AG10803 (cell line): ENCODE data around the gene GSG1.

Experiments
- DNase-seq: peaks from one replicate; pipeline ENCODE4 v3.0.0; 2010; ENCODE audit warnings: low read depth
- H3K4me3 ChIP-seq: 2 replicates; pipeline ENCODE4 v1.5.1; 2011; ENCODE audit warnings: mild to moderate bottlenecking, low read length, control low read depth
- TF ChIP-seq, protein P1 (sequence below): conservative IDR thresholded peaks from 2 replicates; pipeline ENCODE4 v1.5.1; 2011; ENCODE audit warnings: mild to moderate bottlenecking, low read length, control low read depth, inconsistent platforms

Gene GSG1

DNA sequence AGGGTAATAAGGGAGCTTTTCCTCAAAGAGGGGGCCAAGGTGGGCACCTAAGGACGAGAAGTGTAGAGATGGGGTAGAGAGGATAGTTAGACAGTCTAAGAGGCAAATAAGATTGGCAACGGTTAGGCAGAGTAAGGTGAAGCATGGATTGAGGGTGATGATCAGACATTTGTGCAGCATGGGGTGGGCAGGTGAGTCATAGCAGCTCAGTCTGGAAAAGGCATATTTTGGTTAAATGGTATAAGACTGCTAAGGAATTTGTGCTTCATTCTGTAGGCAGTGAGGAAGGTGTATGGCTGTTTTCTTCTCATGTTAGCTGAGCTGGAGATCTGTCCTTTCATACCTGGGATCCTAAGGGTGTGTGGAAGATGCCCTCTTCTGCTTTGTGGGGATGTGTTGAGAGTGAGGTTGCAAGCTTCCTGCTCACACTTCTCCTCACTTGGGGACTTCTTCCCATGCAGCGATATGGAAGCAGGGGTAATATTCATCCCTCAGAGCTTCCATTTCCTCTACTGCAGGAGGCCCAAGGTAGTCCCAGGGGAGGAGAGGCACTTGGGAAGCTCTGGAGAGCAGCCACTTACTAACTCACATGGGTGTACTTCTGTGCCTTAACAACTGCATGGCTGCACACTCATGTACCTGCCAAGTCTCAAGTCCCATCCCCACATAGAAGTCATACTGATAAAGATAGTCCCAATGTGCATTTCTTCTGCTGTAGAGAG is 28.9 kb downstream of the GSG1 start:
- peak; percentile 24 for DNase-seq
- no peak overlapping the region for H3K4me3 ChIP-seq
- TF ChIP-seq, protein P1, sequence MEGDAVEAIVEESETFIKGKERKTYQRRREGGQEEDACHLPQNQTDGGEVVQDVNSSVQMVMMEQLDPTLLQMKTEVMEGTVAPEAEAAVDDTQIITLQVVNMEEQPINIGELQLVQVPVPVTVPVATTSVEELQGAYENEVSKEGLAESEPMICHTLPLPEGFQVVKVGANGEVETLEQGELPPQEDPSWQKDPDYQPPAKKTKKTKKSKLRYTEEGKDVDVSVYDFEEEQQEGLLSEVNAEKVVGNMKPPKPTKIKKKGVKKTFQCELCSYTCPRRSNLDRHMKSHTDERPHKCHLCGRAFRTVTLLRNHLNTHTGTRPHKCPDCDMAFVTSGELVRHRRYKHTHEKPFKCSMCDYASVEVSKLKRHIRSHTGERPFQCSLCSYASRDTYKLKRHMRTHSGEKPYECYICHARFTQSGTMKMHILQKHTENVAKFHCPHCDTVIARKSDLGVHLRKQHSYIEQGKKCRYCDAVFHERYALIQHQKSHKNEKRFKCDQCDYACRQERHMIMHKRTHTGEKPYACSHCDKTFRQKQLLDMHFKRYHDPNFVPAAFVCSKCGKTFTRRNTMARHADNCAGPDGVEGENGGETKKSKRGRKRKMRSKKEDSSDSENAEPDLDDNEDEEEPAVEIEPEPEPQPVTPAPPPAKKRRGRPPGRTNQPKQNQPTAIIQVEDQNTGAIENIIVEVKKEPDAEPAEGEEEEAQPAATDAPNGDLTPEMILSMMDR, result no peak

DNA sequence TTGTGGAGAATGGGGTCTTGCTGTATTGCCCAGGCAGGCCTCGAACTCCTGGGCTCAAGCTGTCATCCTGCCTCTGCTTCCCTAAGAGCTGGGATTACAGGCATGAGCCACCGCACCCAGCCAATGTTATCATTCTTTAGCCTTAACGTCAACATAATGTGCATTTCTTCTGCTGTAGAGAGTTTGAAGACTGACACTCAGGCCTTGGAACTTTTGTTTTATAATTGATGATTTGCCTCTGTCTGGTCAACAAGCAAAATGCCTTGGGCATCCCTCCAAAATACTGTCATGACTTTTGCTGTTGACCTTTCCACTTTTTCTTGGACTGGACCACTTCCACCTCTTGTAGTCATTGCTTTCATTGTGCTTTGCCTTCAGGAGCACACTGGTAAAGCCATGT is 30.3 kb downstream of the GSG1 start:
- DNase-seq, result peak; percentile 32
- H3K4me3 ChIP-seq, result no peak overlapping the region
- TF ChIP-seq, protein P1, result no peak

DNA sequence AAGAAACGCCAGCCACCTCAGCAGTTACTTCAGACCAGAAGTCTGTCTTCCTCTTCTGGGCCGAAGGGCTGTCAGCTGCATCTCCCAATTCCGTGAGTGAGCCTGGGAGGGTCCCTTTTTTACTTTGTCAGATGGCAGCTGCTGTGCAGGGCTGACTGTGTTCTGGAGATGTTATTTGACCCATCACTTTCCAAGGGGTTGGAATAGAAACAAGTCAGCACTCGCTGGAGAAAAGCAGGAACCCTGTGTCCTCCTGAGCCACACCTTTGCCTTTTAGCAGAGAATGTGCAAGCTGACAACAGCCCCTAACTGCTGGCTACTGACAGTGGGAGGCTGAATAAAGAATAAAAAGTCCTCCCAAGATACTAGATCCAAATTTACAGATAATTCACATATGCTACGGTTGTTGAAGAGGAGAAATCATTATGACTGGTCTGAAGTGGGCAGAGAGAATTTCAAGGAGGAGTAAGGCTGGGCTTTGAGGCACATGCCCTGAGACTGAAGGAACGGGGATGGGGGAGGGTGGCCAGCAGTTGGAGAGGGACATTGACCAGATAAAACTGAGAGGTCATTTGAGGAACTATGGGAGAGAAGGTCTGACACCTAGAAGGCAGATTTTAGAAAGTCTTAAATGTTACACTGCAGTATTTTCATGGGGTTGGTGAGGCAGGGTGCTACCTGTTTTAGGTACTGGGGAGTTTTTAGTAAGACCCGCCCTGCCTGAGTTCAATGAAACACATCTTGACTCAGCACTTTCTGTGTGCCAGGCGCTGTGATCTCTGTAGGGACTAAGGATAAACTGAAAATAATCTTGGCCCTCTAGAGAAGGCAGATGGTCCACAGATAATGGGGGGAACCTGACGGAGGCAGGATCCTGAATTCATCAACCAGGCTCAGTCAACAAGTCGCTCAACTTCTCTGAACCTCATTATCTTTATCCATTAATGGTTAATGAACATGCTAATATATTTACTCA is 31.9 kb downstream of the GSG1 start:
- no peak overlapping the region for H3K4me3 ChIP-seq
- TF ChIP-seq, protein P1, result no peak
- no peak for DNase-seq

DNA sequence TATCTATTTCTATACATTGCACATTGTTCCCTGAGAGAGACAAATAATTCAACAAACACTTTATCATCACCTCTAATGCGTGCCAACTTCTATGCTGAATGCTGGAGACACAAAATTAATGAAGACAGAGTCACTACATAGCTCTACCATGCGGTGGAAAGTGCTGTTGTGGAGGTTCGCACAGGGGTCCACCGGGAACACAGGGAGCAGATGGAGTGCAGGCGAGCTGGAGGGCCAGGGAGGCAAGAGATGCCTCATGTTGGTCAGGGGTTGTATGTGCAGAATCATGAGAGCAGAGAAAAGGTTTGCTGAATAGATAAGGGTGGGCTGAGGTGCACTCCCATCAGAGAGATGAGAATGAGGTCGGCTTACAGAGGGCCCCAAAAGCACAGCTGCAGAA is 34.1 kb downstream of the GSG1 start:
- H3K4me3 ChIP-seq, result no peak overlapping the region
- TF ChIP-seq, protein P1, result no peak
- no peak for DNase-seq

DNA sequence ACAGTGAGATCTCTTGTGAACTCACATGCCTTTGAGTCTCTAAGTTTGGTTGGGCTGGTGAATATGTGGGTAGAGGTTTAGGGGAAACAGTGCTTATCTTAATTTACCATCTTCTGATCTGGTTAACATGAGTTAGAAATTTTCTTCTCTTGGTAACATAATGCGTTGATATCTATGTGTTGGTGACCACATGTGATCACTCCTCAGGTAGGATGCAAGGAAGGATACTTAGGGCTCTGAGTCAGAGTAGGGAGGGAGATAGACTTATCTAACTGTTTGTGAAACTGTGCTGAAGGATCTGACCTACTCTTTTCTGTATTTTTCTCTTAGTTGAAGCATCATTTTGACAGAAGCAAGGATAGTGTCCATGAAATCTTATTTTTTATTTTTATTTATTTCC is 36.1 kb downstream of the GSG1 start:
- DNase-seq, result no peak
- TF ChIP-seq, protein P1, result no peak
- no peak overlapping the region for H3K4me3 ChIP-seq

DNA sequence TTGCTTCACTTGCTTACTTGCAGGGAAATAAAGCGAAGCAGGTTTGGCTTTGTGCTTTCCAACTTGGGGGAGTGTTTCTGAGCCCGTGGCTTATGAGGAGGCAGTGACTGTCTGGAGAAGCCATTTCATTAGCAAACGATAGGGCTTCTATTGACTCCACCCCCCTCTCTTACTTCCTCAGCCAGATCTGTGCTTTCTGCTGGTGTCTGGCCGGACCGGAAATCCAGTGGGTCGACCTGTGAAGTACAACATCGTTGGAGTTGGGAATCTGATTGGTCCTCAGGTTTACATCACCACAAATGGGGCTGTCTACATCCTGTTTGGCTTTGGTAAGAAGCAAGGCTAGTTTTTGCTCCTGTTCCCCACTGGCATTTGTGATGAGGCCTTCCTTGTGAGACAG is 37.0 kb downstream of the GSG1 start:
- TF ChIP-seq, protein P1, result no peak
- H3K4me3 ChIP-seq, result no peak overlapping the region
- DNase-seq, result no peak

DNA sequence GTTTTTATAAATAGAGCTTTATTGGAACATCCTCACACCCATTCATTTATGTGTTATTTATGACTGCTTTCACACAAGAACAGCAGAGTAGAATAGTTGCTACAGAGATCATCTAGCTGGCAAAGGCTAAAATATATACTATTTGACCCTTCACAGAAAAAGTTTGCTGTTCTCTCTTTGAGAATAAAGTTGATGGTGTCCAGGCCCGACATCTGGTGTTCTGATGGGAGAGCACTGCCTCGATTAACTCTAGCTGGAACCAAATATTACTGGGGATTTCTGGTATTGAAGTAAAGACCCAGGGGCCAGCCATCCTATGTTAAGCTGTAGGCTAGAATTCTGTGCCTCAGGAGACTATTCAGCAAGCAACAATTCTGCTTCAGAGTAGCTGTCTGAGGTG is 37.5 kb downstream of the GSG1 start:
- H3K4me3 ChIP-seq, result no peak overlapping the region
- DNase-seq, result no peak
- TF ChIP-seq, protein P1, result no peak
